Measurements from ENCODE around the gene TTC4.

DNA sequence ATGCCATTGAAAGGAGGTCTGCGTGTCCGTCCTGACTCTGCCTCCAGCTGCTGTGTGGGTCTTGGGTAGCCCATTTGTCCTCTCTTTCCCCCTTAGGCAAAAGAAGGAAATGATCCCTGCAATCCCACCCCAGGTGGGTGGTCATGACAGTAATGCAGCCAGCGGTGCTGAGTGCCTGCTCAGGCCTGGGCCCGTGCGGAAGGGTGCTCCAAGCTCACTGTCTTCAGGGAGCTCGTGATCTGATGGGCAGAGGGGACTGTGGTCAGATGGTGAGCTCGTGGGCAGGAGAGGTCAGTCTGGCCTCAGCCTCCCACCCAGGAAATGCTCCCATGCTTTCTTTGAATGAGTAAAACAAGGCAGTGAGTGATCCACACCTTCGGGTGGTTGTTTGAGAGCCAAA, 35.3 kb upstream of the TTC4 start:
- TF ChIP-seq, protein P1, sequence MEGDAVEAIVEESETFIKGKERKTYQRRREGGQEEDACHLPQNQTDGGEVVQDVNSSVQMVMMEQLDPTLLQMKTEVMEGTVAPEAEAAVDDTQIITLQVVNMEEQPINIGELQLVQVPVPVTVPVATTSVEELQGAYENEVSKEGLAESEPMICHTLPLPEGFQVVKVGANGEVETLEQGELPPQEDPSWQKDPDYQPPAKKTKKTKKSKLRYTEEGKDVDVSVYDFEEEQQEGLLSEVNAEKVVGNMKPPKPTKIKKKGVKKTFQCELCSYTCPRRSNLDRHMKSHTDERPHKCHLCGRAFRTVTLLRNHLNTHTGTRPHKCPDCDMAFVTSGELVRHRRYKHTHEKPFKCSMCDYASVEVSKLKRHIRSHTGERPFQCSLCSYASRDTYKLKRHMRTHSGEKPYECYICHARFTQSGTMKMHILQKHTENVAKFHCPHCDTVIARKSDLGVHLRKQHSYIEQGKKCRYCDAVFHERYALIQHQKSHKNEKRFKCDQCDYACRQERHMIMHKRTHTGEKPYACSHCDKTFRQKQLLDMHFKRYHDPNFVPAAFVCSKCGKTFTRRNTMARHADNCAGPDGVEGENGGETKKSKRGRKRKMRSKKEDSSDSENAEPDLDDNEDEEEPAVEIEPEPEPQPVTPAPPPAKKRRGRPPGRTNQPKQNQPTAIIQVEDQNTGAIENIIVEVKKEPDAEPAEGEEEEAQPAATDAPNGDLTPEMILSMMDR (IDR thresholded peaks at IDR 0.05): no peak
- no peak for TF ChIP-seq POLR2A (IDR thresholded peaks at IDR 0.05)
